Body of pancreas (tissue), 4 donors: ENCODE results near the gene SGMS1. TPM values are rescaled to one million over a fixed set of nuclear protein-coding genes. Genes with fewer than 3 reads are reported as not detected.
"Not testable (repeated sequence)": the region's sequence is repeated elsewhere in the genome, so short reads cannot be mapped to it uniquely, and the experiment has no call there.

Experiments
- ATAC-seq: fragments of 150-250 bp; one replicate; pipeline ENCODE4 v1.9.1; 2016
- DNase-seq, 4 donors: peaks; one replicate each; pipeline ENCODE4 v3.0.0-alpha.2; 2019
- H3K27ac ChIP-seq, 4 donors: fragments of 200-600 bp; sonication (generic); 1 replicate in 3 of 4; 2 replicates in 1 of 4; pipeline versions ENCODE4 v1.5.1 to v1.6.1; 2016 to 2019; ENCODE audit warnings: mild to moderate bottlenecking in 1 of 4, mixed read lengths in 1 of 4, moderate library complexity in 1 of 4
- H3K27me3 ChIP-seq, 2 donors: fragments of 200-600 bp; sonication (generic); one replicate each; pipeline ENCODE4 v1.6.0; 2016; ENCODE audit warnings: mild to moderate bottlenecking in 1 of 2
- H3K36me3 ChIP-seq, 2 donors: fragments of 200-600 bp; sonication (generic); replicated peaks in 1 of 2; 2 replicates each; pipeline ENCODE4 v1.5.1; 2016; ENCODE audit warnings: low read depth in 2 of 2; ENCODE audit not compliant: insufficient read depth in 1 of 2
- H3K4me1 ChIP-seq: fragments of 200-600 bp; sonication (generic); one replicate; pipeline ENCODE4 v1.6.0; 2016
- H3K4me3 ChIP-seq, 2 donors: fragments of 200-600 bp; sonication (generic); 1 replicate in 1 of 2; 2 replicates in 1 of 2; pipeline ENCODE4 v1.5.1; 2016 to 2019
- H3K9me3 ChIP-seq, 3 donors: fragments of 200-600 bp; sonication (generic); 1 replicate in 2 of 3; 2 replicates in 1 of 3; pipeline ENCODE4 v1.5.1; 2016
- POLR2A ChIP-seq, 3 donors: fragments of 450-650 bp; IDR thresholded peaks; one replicate each; pipeline ENCODE4 v1.6.1; 2016; ENCODE audit warnings: antibody characterized with exemption in 3 of 3, mild to moderate bottlenecking in 2 of 3
- WGBS, 2 donors: methylation state at CpG; one replicate each; pipeline ENCODE4 v1.1.5; 2017; 5-methylcytosine and 5-hydroxymethylcytosine counted together
- intact Hi-C: fragments of 100-400 bp; cut with DNase I; formaldehyde crosslinking; loops from one replicate; pipeline ENCODE4 v1.15.1; 2023
- total RNA-seq, 2 donors: library from RNA; depleted of rRNA; stranded (reverse); fragments of >200 nt; gene quantifications; one replicate each; pipeline ENCODE4 v1.1.0, GENCODE V29; 2016
- TF ChIP-seq, protein P1 (sequence below), 7 experiments: fragments of 450-650 bp in 4 of 7; fragments of 200-600 bp in 3 of 7; sonication (generic) in 3 of 7; IDR thresholded peaks; one replicate each; pipeline ENCODE4 v1.5.1; 2016 to 2019; ENCODE audit warnings: antibody characterized with exemption in 7 of 7

Gene SGMS1
- total RNA-seq, 2 donors from 2014 or later, result 46.2 to 68.9 TPM

DNA sequence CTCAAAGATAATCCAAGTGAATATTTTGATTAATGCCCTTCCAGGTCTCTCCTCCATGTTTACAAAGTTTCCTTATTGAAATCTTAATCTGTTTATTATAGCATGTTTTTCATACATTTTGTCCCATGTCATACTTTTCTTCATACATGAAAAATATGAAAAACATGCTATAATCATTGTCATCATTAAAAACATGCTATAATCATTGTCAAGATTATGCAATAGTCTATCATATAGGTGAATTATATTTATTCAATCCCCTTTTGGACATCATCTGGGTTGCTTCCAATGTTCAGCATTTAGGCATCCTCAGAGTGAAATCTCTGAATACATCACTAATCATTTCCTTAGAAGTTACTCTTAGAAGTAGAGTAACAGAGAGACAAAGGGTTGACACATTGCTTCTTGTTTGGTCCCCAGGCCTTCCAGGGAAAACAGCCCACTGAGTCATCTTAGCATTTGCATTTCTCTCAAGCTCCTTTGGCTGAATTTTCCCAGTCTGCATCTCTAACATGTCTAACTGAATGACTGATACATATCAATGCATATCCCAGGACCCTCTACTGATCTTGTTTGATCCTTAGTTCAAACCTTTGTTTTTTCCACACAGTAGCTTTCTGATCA lies 87.0 kb downstream of the SGMS1 start:
- Histone ChIP-seq H3K4me1 (peaks cover 7% of the 10 kb centered on the region), H3K27me3 (no peaks in the 10 kb centered on the region), H3K4me3 (no peak overlapping the region), H3K27ac (no peak overlapping the region), H3K9me3 (no peaks in the 10 kb centered on the region), H3K36me3 (no peaks in the 10 kb centered on the region)
- intact Hi-C loops, result no loop called here
- ATAC-seq (no peak), DNase-seq (no peak)
- TF ChIP-seq POLR2A (IDR thresholded peaks at IDR 0.05), result no peak
- TF ChIP-seq, protein P1, sequence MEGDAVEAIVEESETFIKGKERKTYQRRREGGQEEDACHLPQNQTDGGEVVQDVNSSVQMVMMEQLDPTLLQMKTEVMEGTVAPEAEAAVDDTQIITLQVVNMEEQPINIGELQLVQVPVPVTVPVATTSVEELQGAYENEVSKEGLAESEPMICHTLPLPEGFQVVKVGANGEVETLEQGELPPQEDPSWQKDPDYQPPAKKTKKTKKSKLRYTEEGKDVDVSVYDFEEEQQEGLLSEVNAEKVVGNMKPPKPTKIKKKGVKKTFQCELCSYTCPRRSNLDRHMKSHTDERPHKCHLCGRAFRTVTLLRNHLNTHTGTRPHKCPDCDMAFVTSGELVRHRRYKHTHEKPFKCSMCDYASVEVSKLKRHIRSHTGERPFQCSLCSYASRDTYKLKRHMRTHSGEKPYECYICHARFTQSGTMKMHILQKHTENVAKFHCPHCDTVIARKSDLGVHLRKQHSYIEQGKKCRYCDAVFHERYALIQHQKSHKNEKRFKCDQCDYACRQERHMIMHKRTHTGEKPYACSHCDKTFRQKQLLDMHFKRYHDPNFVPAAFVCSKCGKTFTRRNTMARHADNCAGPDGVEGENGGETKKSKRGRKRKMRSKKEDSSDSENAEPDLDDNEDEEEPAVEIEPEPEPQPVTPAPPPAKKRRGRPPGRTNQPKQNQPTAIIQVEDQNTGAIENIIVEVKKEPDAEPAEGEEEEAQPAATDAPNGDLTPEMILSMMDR (IDR thresholded peaks at IDR 0.05), result no peak

DNA sequence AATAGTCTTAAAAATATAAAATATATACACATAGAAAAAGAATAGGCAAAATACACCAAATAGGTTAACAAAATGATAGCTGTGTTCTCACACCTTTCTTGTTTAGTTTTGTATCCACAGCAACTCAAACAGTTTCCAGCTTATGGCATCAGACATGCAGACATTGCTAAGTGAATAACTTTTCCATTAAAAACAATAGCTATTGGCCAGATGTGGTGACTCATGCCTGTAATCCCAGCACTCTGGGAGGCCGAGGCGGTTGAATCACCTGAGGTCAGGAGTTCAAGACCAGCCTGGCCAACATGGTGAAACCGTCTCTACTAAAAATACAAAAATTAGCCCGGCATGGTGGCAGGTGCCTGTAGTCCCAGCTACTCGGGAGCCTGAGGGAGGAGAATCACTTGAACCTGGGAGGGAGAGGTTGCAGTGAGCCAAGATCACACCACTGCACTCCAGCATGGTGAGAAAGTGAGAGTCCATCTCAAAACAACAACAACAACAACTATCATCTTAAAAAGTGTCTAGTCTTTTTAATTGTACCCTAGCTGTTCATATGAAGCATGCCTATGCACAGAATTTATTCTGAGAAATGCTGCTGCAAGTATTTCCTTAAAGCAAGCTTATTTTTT lies 88.9 kb downstream of the SGMS1 start:
- not testable (repeated sequence) for H3K27ac ChIP-seq

DNA sequence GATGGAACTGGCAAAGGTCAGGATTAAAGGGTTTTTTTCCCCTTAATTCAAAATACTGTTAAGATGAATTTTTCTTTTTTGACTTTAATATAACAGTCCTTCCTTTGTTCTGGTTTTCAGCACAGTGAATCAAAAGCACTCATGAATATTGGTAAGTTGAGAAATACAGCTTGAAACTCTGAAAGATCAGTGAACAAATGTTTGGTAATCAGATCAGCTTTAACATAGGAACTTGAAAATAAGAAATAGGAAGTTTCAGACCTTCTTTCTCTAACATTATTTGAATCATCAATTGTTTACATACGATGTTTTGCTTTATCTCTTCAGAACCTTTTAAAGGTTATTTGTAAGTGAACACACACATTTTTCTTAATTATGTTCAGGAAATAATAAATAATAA lies 90.5 kb downstream of the SGMS1 start:
- Histone ChIP-seq H3K9me3 (no peaks in the 10 kb centered on the region), H3K36me3 (no peaks in the 10 kb centered on the region), H3K4me1 (no peaks in the 10 kb centered on the region), H3K27ac (no peak overlapping the region), H3K27me3 (no peaks in the 10 kb centered on the region), H3K4me3 (no peak overlapping the region)
- WGBS, 2 donors, result 81 to 98% methylated on average over 1 of the region's 1 CpG
- DNase-seq (no peak), ATAC-seq (no peak)
- no peak for TF ChIP-seq POLR2A (IDR thresholded peaks at IDR 0.05)
- TF ChIP-seq, protein P1 (IDR thresholded peaks at IDR 0.05), result no peak
- intact Hi-C loops, result no loop called here

More for the DNA sequence above, 88.9 kb downstream of the SGMS1 start:
- H3K9me3 ChIP-seq, H3K36me3 ChIP-seq, H3K27me3 ChIP-seq, ATAC-seq, intact Hi-C loops, H3K4me1 ChIP-seq, H3K4me3 ChIP-seq, DNase-seq: not testable (repeated sequence)
- WGBS, 2 donors, result 92 to 94% methylated on average over 5 of the region's 5 CpGs

DNA sequence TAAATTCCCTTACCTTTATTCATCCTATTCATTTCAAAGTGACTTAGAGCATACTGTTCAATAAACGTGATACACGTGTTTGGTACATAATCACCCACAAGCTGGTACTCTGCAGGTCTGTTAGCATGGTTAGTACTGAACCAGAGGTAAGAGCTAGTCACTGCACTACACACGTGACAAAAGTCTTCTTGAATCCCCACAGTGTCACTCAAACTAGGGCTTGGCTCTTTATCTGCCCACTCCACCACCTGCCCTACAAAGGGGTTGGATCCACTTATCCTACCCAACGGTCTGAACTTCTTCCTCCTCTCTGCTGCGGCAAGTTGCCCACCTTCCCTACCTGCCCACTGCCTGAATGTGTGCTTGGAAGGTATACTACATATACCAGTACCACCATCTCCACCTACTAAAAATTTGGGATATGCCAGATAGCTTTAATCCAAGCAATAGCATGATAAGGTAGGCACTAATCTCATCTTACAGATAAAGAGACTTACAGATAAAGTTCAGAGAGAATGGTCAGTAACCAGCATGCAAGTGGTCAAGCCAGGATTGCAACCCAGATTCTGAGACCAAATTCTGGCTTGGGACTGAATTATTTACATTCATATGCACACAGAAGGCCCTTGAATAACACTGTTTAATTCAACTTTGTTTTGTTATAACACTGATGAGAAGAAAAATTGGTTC lies 92.2 kb downstream of the SGMS1 start:
- DNase-seq, result no peak
- TF ChIP-seq POLR2A (IDR thresholded peaks at IDR 0.05), result no peak
- TF ChIP-seq, protein P1 (IDR thresholded peaks at IDR 0.05), result no peak
- no peak overlapping the region for H3K4me3 ChIP-seq
- no peak for ATAC-seq
- intact Hi-C loops, result no loop called here
- 78 to 84% methylated on average over 5 of the region's 5 CpGs for WGBS, 2 donors
- H3K27me3 ChIP-seq, result no peaks in the 10 kb centered on the region
- no peak overlapping the region for H3K27ac ChIP-seq
- no peaks in the 10 kb centered on the region for H3K4me1 ChIP-seq
- no peaks in the 10 kb centered on the region for H3K9me3 ChIP-seq
- no peaks in the 10 kb centered on the region for H3K36me3 ChIP-seq

DNA sequence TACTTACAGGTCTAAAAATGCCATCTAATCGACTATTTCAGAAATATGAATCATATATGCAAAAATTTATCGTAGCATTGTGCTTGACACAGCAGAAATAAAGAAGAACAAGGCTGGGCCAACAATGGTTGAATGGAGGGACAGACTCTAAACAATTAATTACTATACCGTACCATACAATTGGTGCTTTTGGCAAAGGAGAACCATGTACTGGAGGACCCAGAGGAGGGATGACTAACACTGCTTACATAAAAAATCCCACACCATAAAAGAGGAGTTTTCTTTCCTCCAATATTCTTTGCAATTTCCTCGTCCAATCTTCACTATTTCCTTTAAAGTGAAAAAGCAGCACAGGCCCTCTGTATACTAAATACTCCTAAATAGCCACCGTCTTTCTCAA lies 94.1 kb downstream of the SGMS1 start:
- Histone ChIP-seq H3K27ac (no peak overlapping the region), H3K9me3 (no peaks in the 10 kb centered on the region), H3K27me3 (no peaks in the 10 kb centered on the region), H3K36me3 (no peaks in the 10 kb centered on the region), H3K4me3 (no peak overlapping the region), H3K4me1 (no peaks in the 10 kb centered on the region)
- 89 to 93% methylated on average over 5 of the region's 5 CpGs for WGBS, 2 donors
- intact Hi-C loops, result no loop called here
- DNase-seq (no peak), ATAC-seq (no peak)
- no peak for TF ChIP-seq POLR2A (IDR thresholded peaks at IDR 0.05)
- TF ChIP-seq, protein P1 (IDR thresholded peaks at IDR 0.05), result no peak
